GM21529 (cell line): Measurements from ENCODE around the gene MYRF.

Experiments used
- ATAC-seq: cut with Tn5 transposase; IDR thresholded peaks from one replicate; pipeline ENCODE4 v1.9.1; 2021; ENCODE audit not compliant: unreplicated experiment

Gene MYRF

DNA sequence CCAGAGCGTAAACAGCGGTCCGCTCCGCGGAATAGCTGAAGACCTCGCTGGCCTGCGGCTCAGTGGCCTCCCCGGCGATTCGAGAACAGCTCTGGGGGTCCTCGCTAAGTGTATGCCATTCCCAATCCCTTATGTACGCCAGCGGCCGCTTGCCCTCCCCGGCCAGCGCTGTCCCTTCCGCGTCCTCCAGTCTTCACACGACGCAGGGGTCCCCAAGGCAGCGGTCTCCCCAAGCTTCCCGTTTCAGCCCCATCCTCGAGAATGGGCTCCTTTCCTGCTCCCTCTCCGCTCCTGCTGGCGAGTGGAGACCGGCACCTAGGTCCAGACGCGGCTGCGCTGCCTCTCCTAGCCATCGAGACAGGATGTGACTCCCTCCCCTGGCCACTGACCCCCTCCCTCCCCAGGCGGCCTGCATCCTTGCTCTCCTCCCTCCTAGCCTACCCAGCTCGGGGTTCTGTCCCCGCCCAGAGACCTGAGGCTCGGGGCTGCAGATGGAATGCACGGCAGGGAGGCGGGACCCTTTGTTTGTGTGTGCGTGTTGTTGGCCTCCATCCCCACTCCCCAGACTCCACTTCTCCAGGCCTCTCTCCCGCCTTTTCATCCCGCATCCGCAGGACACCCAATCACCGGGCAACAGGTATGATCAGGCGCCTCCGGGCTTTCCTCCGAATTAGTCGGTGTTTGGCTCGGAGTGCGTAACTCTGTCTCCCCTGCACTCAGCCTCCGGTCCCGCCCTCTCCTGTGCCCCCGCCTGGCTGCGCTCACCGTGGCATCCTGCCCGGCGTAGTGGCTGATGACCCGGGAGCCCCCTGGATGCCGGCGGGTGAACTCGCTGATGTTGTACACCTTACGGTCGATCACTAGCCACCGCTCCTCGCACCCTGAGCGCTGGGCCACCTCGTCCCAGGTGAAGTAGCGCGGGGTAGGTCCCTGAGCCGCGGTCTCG is 63.6 kb downstream of the MYRF start:
- ATAC-seq, result peak; percentile 42

- peak; percentile 42 for ATAC-seq
Measured at GRCh38 chr11:61816736-61817455, 64.5 kb downstream of the MYRF start, which contains the start of gene FADS1. Gene FADS1, minus strand, starts transcription at chr11:61817003. Its CDS starts 74 bp downstream, at chr11:61816929.

DNA sequence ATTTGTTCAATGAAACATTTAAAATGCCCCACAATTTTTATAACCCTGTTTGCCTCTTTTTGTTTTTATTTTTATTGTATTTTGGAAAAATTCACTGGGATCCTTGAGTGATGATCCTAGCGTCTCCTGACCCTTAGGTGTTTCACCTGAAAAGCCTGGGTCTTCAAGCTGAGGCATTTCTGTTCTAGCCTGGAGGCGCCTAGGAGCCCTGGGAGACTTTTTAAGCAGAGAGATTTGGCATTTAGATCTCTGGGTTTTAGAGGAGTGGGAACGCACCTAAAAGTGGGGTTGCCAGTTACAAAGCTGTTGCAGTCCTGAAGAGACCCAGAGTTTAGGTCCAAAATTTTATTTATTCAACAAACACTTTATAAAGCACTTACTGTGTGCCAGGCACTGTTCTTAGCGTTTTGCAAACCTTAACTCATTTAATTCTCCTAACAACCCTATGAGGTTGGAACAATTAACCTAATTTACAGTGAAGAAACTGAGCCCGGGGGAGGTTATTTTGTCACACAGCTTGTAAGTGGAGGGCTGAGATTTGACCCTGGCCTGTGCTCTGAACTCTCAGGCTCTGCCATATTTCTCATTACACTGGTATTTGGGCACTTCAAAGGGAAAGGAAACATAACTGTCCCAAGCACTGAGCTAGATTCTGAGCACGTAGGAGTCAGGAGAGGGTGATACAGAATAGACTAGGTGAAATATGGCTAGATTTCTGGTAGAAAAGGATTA is 65.2 kb downstream of the MYRF start:
- ATAC-seq, result no peak

GRCh38 chr11:61820174-61820573 is 67.7 kb downstream of the MYRF start:
- ATAC-seq, result no peak

DNA sequence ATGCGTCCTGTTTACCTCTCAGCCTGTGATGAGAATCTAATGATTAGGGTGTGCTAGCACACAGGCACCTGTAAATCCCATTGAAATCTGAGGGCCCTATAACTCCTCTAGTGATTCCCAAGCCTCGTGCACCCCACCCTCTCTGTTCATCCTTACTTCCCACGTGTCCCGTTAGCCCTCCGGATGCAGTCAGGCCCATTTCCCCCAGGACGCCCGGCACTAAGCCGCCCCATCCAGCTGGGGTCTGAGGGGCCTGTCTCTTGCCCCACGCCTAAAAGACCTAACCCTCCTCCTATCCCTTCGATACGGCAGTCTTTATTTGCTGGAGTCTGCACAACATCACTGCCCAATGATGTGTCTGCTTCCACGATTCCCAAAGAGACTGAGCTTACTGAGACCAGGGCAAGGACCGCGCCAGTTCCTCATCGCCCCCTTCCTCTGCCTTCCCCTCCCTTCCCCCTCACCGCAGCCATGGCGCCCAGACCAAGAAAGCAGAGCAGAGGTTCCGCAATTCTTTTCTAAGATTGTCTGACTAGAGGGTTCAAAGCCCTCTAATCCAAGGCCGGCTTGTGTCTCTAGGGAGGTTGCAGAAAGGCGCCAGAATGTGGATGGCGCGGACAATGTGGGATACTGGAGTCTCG is 74.6 kb downstream of the MYRF start:
- peak; percentile 6 for ATAC-seq

DNA sequence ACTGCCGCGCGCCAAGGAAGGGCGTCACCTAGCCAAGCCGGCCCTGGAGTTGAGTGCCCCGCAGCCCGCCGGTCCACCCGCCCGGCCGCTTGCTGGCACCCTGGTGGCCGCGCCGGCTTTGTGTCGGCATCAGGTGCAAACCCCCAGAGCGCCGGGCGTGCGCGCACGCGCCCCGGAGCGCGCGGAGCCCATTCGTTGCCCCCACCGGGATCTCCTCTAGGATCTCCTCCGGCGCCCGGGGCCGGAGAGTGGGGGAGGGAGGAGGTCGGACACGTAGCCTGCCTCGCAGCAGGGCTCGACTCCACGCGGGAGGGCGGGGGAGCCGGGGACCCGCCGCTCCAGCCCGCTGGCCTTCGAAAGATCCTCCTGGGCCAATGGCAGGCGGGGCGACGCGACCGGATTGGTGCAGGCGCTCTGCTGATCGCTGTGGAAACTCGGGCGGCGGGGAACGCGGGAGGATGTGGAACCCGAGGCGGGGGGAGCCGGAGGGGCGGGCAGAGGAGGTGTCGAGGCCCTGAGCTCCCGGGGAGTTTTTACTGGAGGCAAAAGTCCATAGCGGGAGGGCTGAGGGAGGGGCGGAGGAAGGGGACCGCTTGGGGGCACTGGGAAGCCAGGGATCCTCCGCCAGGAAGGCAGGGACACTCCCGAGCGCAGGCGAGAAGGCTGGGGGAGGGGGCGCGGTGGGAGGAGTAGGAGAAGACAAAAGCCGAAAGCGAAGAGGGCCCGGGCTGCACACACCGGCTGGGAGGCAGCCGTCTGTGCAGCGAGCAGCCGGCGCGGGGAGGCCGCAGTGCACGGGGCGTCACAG is 75.3 kb downstream of the MYRF start, which contains the start of gene FADS2:
FADS2 (plus strand) TSS at position 730 of the 808 bp plus-strand sequence. CDS start 91 bp downstream, outside the sequence.
- ATAC-seq, result peak; percentile 78

- no peak for ATAC-seq
Measured at GRCh38 chr11:61828379-61828628, 75.9 kb downstream of the MYRF start.

- peak; percentile 31 for ATAC-seq
Measured at GRCh38 chr11:61828629-61829407, 76.4 kb downstream of the MYRF start.

- no peak for ATAC-seq
Measured at GRCh38 chr11:61829806-61830205, 77.4 kb downstream of the MYRF start.

DNA sequence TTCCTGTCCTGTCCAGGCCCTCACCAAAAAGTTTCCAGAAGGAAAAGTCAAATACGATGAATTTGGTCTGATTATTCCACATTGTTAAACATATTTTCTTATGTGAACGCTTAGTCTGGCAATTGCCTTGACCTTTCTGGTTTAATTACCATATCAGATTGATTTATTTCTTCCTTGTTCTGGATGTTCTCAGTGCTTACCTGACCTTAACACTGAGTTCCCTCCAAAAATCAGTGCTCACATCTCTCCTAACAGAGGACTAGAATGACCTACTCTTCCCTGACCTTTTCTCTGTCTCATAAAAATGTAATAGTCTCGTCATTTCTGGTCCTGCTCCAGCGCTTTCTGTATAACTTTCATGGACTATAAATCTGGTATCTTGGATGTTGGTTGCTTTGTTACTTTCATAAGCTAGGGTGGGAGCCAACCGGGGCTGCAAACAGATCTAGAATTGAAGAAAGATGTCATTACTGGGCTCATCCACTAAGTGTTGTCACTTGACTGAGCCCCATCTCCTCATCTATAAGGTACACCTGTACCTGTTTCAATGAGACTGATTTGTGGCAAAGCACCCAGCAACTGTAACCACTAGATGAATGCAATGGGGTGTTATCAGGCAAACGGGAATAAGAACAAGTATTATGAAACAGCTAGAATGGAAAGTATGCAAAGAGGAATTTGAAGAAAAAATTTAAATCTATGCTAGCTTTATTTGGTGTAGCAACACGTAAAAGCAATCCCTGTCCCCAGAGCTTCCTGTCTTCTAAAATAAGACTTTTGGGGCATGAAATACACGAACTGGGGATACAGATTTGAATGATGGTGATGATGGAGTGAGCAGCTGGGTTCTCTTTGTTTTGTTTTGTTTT is 78.0 kb downstream of the MYRF start:
- no peak for ATAC-seq

DNA sequence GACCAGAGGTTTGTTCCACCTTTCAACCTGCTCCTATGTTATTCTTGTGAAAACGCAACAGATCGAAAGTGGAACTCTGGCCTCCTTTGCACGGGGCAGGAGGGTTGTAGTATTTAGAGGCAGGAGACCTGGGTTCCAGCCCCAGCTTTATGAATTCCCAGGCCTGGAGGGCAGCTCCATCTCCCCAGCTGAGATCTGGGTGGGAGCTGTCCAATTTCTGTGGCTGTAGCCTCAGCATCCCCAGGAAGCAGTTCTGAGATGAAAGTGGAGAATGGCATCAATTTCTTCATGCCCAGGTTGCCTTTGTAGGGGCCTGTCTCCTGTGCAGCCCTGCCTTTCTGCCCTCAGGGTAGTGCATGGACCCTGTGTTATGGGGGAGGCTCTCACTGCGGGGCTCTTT is 79.8 kb downstream of the MYRF start:
- ATAC-seq, result no peak

- ATAC-seq, result no peak
Measured at GRCh38 chr11:61832754-61833153, 80.3 kb downstream of the MYRF start.

DNA sequence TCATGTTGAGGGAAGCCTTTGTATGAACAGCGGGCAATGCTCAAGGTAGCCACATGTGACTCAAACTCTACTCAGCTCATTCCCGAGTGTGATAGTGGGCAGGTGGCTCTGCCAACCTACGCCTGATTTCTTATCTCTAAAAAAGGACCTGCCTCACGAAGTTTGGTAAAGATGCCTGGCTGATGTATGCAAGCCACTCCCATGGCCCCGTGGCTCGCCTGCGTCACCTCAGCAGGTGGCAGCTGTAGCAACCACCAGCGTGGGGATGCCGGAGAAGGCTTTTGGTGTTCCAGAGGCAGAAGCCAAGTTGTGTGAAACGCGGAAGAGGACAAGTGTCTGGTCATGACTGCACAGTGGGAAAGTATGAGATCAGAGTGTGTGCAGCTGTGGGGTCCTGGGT is 81.0 kb downstream of the MYRF start:
- ATAC-seq, result no peak

- no peak for ATAC-seq
Measured at GRCh38 chr11:61833926-61834277, 81.5 kb downstream of the MYRF start.

DNA sequence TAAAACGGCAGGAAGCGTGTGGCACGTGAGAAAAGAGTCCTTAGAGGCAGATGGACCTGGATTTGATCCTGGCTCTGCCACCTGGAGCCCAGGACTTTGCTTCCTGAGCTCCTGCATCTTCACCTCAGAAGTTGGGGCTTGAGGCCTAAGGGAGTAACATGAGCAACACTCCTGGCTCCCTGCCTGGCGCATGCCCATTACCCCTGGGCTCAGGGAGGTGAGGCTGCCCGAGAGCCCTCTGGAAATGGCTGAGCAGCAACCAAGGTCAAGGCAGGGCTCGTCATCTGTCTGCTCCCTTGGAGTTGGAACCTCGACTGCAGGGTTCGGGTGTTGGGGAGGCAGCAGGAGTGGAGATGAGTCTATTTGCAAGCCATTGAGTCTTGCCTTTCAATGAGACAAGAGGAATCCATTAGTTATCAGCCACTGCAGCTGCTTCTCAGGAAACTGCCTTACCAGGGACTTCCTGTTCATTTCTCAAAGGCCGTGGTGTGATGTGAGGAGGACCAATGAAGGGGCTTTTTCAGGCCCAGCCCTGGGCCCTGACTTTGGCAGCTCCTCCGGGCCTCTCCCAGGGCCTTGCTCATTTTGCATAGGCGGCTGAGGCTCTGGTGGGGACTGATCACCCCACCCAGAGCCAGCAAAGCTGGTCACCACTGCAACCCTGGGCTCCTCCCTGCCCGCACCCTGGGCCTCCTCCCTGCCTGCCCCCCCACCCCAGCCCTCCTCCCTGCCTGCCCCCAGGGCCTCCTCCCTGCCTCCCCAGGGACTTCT is 82.0 kb downstream of the MYRF start:
- peak; percentile 93 for ATAC-seq

DNA sequence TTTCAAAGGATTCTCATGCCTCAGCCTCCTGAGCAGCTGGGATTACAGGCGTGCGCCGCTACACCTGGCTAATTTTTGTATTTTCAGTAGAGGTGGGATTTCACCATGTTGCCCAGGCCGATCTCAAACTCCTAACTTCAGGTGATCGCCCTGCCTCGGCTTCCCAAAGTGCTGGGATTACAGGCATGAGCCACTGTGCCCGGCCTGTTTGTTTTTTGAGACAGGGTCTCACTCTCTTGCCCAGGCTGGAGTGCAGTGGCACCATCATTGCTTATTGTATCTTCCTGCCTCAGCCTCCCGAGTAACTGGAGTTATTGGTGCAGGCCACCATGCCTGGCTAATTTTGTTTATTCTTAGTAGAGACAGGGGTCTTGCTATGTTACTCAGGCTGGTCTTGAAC is 83.8 kb downstream of the MYRF start:
- no peak for ATAC-seq

DNA sequence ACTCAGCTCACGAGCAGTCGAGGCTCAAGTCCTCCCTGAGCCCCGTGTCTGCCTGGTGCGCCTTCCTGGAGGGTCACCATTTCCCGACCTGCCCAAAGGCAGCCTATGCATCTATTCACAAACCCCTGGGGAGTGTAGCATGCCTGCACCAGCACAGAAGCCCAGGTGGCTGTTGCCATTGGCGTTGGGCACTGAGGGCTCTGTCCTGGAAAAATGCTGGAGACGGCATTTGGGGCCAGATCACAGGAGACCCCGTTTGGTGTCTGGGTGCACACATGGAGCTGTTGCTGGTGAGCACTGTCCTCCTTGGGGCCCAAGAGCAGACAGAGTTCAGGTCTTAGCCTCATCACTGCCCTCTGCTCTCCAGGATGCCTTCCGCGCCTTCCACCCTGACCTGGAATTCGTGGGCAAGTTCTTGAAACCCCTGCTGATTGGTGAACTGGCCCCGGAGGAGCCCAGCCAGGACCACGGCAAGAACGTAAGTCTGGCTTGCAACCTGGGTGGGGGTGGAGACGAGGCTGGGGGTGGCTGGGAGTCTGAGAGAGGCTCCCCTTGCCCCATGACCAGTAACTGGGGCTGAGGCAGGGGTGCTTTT is 85.1 kb downstream of the MYRF start:
- ATAC-seq, result no peak
